Measurements from ENCODE around the gene NOL12.
"Not testable (repeated sequence)": the region's sequence is repeated elsewhere in the genome, so short reads cannot be mapped to it uniquely, and the experiment has no call there.

Gene NOL12

GRCh38 chr22:37714634-37715033 lies 28.5 kb downstream of the NOL12 start:
- no peak overlapping the region for H3K27ac ChIP-seq (ENCODE audit: low read depth, low read length)
- TF ChIP-seq CTCF (IDR thresholded peaks at IDR 0.05; ENCODE audit: low read depth, low read length, poor library complexity, severe bottlenecking) (no peak), EZH2phosphoT487 (IDR thresholded peaks at IDR 0.05; ENCODE audit: borderline replicate concordance, low read length) (no peak)

GRCh38 chr22:37715760-37716159 lies 29.6 kb downstream of the NOL12 start:
- H3K9me2 ChIP-seq (replicated peaks; ENCODE audit: control insufficient read depth, low read length), result no peaks in the 10 kb centered on the region
- H3K4me2 ChIP-seq (ENCODE audit: low read length), result no peak overlapping the region
- H3K79me2 ChIP-seq (ENCODE audit: control insufficient read depth, low read length), result no peaks in the 10 kb centered on the region
- H3K4me1 ChIP-seq (ENCODE audit: control insufficient read depth, low read length), result peaks cover 10% of the 10 kb centered on the region
- H4K20me1 ChIP-seq (ENCODE audit: control insufficient read depth, insufficient read depth, low read depth, low read length), result no peaks in the 10 kb centered on the region
- H3F3A ChIP-seq (ENCODE audit: control insufficient read depth, insufficient read depth), result no peaks in the 10 kb centered on the region
- no peak overlapping the region for H3K4me3 ChIP-seq (ENCODE audit: low read length)
- no peak overlapping the region for H3K27ac ChIP-seq (ENCODE audit: low read depth, low read length)
- TF ChIP-seq EZH2phosphoT487 (IDR thresholded peaks at IDR 0.05; ENCODE audit: borderline replicate concordance, low read length) (no peak), CTCF (IDR thresholded peaks at IDR 0.05; ENCODE audit: low read depth, low read length, poor library complexity, severe bottlenecking) (no peak)
- no peaks in the 10 kb centered on the region for H3K27me3 ChIP-seq (ENCODE audit: control insufficient read depth, low read length)
- no peaks in the 10 kb centered on the region for H3K9me3 ChIP-seq (ENCODE audit: control insufficient read depth, insufficient read depth, low read length)
- no peaks in the 10 kb centered on the region for H3K36me3 ChIP-seq (ENCODE audit: control insufficient read depth, low read length)

More at GRCh38 chr22:37714634-37715033, 28.5 kb downstream of the NOL12 start:
- H3K4me2 ChIP-seq (ENCODE audit: low read length), result no peak overlapping the region
- H3F3A ChIP-seq (ENCODE audit: control insufficient read depth, insufficient read depth), result no peaks in the 10 kb centered on the region
- no peaks in the 10 kb centered on the region for H3K9me2 ChIP-seq (replicated peaks; ENCODE audit: control insufficient read depth, low read length)
- H3K4me3 ChIP-seq (ENCODE audit: low read length), result no peak overlapping the region
- H3K79me2 ChIP-seq (ENCODE audit: control insufficient read depth, low read length), result no peaks in the 10 kb centered on the region
- H4K20me1 ChIP-seq (ENCODE audit: control insufficient read depth, insufficient read depth, low read depth, low read length), result no peaks in the 10 kb centered on the region
- no peaks in the 10 kb centered on the region for H3K36me3 ChIP-seq (ENCODE audit: control insufficient read depth, low read length)
- H3K4me1 ChIP-seq (ENCODE audit: control insufficient read depth, low read length), result peaks cover 10% of the 10 kb centered on the region
- H3K9me3 ChIP-seq (ENCODE audit: control insufficient read depth, insufficient read depth, low read length), result no peaks in the 10 kb centered on the region
- no peaks in the 10 kb centered on the region for H3K27me3 ChIP-seq (ENCODE audit: control insufficient read depth, low read length)

GRCh38 chr22:37716708-37717107 lies 30.6 kb downstream of the NOL12 start:
- Histone ChIP-seq H3K27ac (ENCODE audit: low read depth, low read length) (no peak overlapping the region), H3K9me2 (replicated peaks; ENCODE audit: control insufficient read depth, low read length) (no peaks in the 10 kb centered on the region), H3K4me1 (ENCODE audit: control insufficient read depth, low read length) (peaks cover 10% of the 10 kb centered on the region), H3K4me2 (ENCODE audit: low read length) (no peak overlapping the region), H3K79me2 (ENCODE audit: control insufficient read depth, low read length) (no peaks in the 10 kb centered on the region), H4K20me1 (ENCODE audit: control insufficient read depth, insufficient read depth, low read depth, low read length) (no peaks in the 10 kb centered on the region), H3K27me3 (ENCODE audit: control insufficient read depth, low read length) (no peaks in the 10 kb centered on the region), H3K36me3 (ENCODE audit: control insufficient read depth, low read length) (no peaks in the 10 kb centered on the region), H3K9me3 (ENCODE audit: control insufficient read depth, insufficient read depth, low read length) (no peaks in the 10 kb centered on the region), H3K4me3 (ENCODE audit: low read length) (no peak overlapping the region), H3F3A (ENCODE audit: control insufficient read depth, insufficient read depth) (no peaks in the 10 kb centered on the region)
- TF ChIP-seq CTCF (IDR thresholded peaks at IDR 0.05; ENCODE audit: low read depth, low read length, poor library complexity, severe bottlenecking) (no peak), EZH2phosphoT487 (IDR thresholded peaks at IDR 0.05; ENCODE audit: borderline replicate concordance, low read length) (no peak)

GRCh38 chr22:37717235-37717634 lies 31.1 kb downstream of the NOL12 start:
- H3K4me1 ChIP-seq (ENCODE audit: control insufficient read depth, low read length); H3K4me3 ChIP-seq (ENCODE audit: low read length); H3K36me3 ChIP-seq (ENCODE audit: control insufficient read depth, low read length); H3K4me2 ChIP-seq (ENCODE audit: low read length); H3K79me2 ChIP-seq (ENCODE audit: control insufficient read depth, low read length); H3K9me2 ChIP-seq (replicated peaks; ENCODE audit: control insufficient read depth, low read length); H3F3A ChIP-seq (ENCODE audit: control insufficient read depth, insufficient read depth); H4K20me1 ChIP-seq (ENCODE audit: control insufficient read depth, insufficient read depth, low read depth, low read length); H3K9me3 ChIP-seq (ENCODE audit: control insufficient read depth, insufficient read depth, low read length); H3K27me3 ChIP-seq (ENCODE audit: control insufficient read depth, low read length); H3K27ac ChIP-seq (ENCODE audit: low read depth, low read length): not testable (repeated sequence)

GRCh38 chr22:37717746-37718305 lies 31.7 kb downstream of the NOL12 start:
- not testable (repeated sequence) for H4K20me1 ChIP-seq (ENCODE audit: control insufficient read depth, insufficient read depth, low read depth, low read length); H3K9me2 ChIP-seq (replicated peaks; ENCODE audit: control insufficient read depth, low read length); H3K36me3 ChIP-seq (ENCODE audit: control insufficient read depth, low read length); H3F3A ChIP-seq (ENCODE audit: control insufficient read depth, insufficient read depth); H3K4me2 ChIP-seq (ENCODE audit: low read length); H3K4me3 ChIP-seq (ENCODE audit: low read length); H3K27ac ChIP-seq (ENCODE audit: low read depth, low read length); H3K9me3 ChIP-seq (ENCODE audit: control insufficient read depth, insufficient read depth, low read length); H3K27me3 ChIP-seq (ENCODE audit: control insufficient read depth, low read length); H3K79me2 ChIP-seq (ENCODE audit: control insufficient read depth, low read length); H3K4me1 ChIP-seq (ENCODE audit: control insufficient read depth, low read length)
